ENCODE measurements around the gene TAPBP. TPM values are rescaled to one million over a fixed set of nuclear protein-coding genes. Genes with fewer than 3 reads are reported as not detected.

TAPBP gene
- total and polyA plus RNA-seq, 9 of the 15 experiments (the other 6 are each of a cell fraction or from before 2014, with no cell fraction given) = 5.6 to 74.0 (median 22.3) TPM

GRCh38 chr6:33271468-33272274 is 42.2 kb downstream of the TAPBP start, which contains the start of the genes RPS18 and VPS52 (continued):
- no peak for TF ChIP-seq ZNF512 (tag; IDR thresholded peaks at IDR 0.05)
- TF ChIP-seq SMARCE1 (IDR thresholded peaks at IDR 0.05) = 0 out of 2 replicates have a peak, but pooled peaks have one; percentile 12
- no peak; the same call in 1 of the 2 replicates for TF ChIP-seq MYBL2 (IDR thresholded peaks at IDR 0.05; ENCODE audit: low read depth)
- TF ChIP-seq MYBL2 (CRISPR knock-in tag; IDR thresholded peaks at IDR 0.05; ENCODE audit: borderline replicate concordance) = no peak
- TF ChIP-seq POLR3G (IDR thresholded peaks at IDR 0.05; ENCODE audit: extremely low read depth, insufficient read length, insufficient replicate concordance) = no peak
- peak; percentile 71 for TF ChIP-seq ZBTB26 (CRISPR knock-in tag; IDR thresholded peaks at IDR 0.05)
- TF ChIP-seq PRPF4 (IDR thresholded peaks at IDR 0.05; ENCODE audit: insufficient read depth, low read depth, low read length, poor library complexity, severe bottlenecking) = peak; percentile 43
- TF ChIP-seq HMG20A (CRISPR knock-in tag; conservative IDR thresholded peaks at IDR 0.05) = peak; percentile 69; the same call in 1 of the 2 replicates
- no peak for TF ChIP-seq ZBTB5 (IDR thresholded peaks at IDR 0.05)
- TF ChIP-seq ZBTB40 (IDR thresholded peaks at IDR 0.05) = peak; percentile 100
- TF ChIP-seq ZBTB40 (CRISPR knock-in tag; IDR thresholded peaks at IDR 0.05) = no peak
- TF ChIP-seq MEIS2 (IDR thresholded peaks at IDR 0.05; ENCODE audit: partially characterized antibody) = peak; percentile 97
- TF ChIP-seq HEY1 (CRISPR knock-in tag; IDR thresholded peaks at IDR 0.05; ENCODE audit: borderline replicate concordance) = peak; percentile 13; the same call in 1 of the 2 replicates

All from K562 (cell line).